ENCODE data around the gene MAG.

Gene MAG

DNA sequence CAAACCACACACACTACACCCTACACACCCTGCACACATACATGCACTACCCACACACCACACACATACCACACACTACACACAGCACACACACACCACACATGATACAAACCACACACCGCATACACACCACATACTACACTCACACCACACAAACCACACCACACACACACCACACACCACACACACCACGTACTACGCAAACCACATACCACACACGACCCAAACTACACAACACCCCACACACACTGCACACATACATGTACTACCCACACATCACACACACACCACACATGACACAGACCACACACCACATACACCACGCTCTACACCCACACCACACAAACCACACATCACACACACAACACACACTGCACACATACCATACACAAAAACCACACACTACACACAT lies 6.6 kb downstream of the MAG start:
- no peak for DNase-seq (ENCODE audit: low read depth in 1 of 2, low spot score in 1 of 2)
- Histone ChIP-seq H3K27ac (replicated peaks) (no peak overlapping the region), H3K27me3 (ENCODE audit: insufficient read depth, poor library complexity, severe bottlenecking) (no peaks in the 10 kb centered on the region), H3K4me3 (replicated peaks; ENCODE audit: insufficient read depth, low read length) (no peak overlapping the region)
- TF ChIP-seq POLR2AphosphoS5 (IDR thresholded peaks at IDR 0.05; ENCODE audit: low read depth) = no peak
- no peak for TF ChIP-seq SPI1 (IDR thresholded peaks at IDR 0.05; ENCODE audit: borderline replicate concordance, low read depth)
- TF ChIP-seq, protein P1, sequence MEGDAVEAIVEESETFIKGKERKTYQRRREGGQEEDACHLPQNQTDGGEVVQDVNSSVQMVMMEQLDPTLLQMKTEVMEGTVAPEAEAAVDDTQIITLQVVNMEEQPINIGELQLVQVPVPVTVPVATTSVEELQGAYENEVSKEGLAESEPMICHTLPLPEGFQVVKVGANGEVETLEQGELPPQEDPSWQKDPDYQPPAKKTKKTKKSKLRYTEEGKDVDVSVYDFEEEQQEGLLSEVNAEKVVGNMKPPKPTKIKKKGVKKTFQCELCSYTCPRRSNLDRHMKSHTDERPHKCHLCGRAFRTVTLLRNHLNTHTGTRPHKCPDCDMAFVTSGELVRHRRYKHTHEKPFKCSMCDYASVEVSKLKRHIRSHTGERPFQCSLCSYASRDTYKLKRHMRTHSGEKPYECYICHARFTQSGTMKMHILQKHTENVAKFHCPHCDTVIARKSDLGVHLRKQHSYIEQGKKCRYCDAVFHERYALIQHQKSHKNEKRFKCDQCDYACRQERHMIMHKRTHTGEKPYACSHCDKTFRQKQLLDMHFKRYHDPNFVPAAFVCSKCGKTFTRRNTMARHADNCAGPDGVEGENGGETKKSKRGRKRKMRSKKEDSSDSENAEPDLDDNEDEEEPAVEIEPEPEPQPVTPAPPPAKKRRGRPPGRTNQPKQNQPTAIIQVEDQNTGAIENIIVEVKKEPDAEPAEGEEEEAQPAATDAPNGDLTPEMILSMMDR (IDR thresholded peaks at IDR 0.05; ENCODE audit: insufficient read depth, low read length) = no peak
- TF ChIP-seq, protein P2, sequence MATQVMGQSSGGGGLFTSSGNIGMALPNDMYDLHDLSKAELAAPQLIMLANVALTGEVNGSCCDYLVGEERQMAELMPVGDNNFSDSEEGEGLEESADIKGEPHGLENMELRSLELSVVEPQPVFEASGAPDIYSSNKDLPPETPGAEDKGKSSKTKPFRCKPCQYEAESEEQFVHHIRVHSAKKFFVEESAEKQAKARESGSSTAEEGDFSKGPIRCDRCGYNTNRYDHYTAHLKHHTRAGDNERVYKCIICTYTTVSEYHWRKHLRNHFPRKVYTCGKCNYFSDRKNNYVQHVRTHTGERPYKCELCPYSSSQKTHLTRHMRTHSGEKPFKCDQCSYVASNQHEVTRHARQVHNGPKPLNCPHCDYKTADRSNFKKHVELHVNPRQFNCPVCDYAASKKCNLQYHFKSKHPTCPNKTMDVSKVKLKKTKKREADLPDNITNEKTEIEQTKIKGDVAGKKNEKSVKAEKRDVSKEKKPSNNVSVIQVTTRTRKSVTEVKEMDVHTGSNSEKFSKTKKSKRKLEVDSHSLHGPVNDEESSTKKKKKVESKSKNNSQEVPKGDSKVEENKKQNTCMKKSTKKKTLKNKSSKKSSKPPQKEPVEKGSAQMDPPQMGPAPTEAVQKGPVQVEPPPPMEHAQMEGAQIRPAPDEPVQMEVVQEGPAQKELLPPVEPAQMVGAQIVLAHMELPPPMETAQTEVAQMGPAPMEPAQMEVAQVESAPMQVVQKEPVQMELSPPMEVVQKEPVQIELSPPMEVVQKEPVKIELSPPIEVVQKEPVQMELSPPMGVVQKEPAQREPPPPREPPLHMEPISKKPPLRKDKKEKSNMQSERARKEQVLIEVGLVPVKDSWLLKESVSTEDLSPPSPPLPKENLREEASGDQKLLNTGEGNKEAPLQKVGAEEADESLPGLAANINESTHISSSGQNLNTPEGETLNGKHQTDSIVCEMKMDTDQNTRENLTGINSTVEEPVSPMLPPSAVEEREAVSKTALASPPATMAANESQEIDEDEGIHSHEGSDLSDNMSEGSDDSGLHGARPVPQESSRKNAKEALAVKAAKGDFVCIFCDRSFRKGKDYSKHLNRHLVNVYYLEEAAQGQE (IDR thresholded peaks at IDR 0.05; ENCODE audit: insufficient replicate concordance, low read depth) = no peak
- no peak for TF ChIP-seq GABPA (IDR thresholded peaks at IDR 0.05; ENCODE audit: low read depth)

GRCh38 chr19:35299523-35300338 lies 7.8 kb downstream of the MAG start:
- DNase-seq (ENCODE audit: low read depth in 1 of 2, low spot score in 1 of 2) = no peak
- Histone ChIP-seq H3K27me3 (ENCODE audit: insufficient read depth, poor library complexity, severe bottlenecking) (no peaks in the 10 kb centered on the region), H3K27ac (replicated peaks) (no peak overlapping the region), H3K4me3 (replicated peaks; ENCODE audit: insufficient read depth, low read length) (no peak overlapping the region)
- TF ChIP-seq, protein P1 (IDR thresholded peaks at IDR 0.05; ENCODE audit: insufficient read depth, low read length) = no peak
- TF ChIP-seq SPI1 (IDR thresholded peaks at IDR 0.05; ENCODE audit: borderline replicate concordance, low read depth) (no peak), GABPA (IDR thresholded peaks at IDR 0.05; ENCODE audit: low read depth) (no peak), POLR2AphosphoS5 (IDR thresholded peaks at IDR 0.05; ENCODE audit: low read depth) (no peak)
- TF ChIP-seq, protein P2 (IDR thresholded peaks at IDR 0.05; ENCODE audit: insufficient replicate concordance, low read depth) = no peak

GRCh38 chr19:35300339-35300649 lies 8.3 kb downstream of the MAG start:
- DNase-seq (ENCODE audit: low read depth in 1 of 2, low spot score in 1 of 2) = no peak

More at GRCh38 chr19:35300339-35300649, 8.3 kb downstream of the MAG start:
- TF ChIP-seq SPI1 (IDR thresholded peaks at IDR 0.05; ENCODE audit: borderline replicate concordance, low read depth) (no peak), GABPA (IDR thresholded peaks at IDR 0.05; ENCODE audit: low read depth) (no peak), POLR2AphosphoS5 (IDR thresholded peaks at IDR 0.05; ENCODE audit: low read depth) (no peak)
- TF ChIP-seq, protein P2 (IDR thresholded peaks at IDR 0.05; ENCODE audit: insufficient replicate concordance, low read depth) = no peak
- TF ChIP-seq, protein P1 (IDR thresholded peaks at IDR 0.05; ENCODE audit: insufficient read depth, low read length) = no peak
- Histone ChIP-seq H3K27me3 (ENCODE audit: insufficient read depth, poor library complexity, severe bottlenecking) (no peaks in the 10 kb centered on the region), H3K27ac (replicated peaks) (no peak overlapping the region), H3K4me3 (replicated peaks; ENCODE audit: insufficient read depth, low read length) (no peak overlapping the region)

All from HL-60 (cell line).